ENCODE data around the gene FNBP1.

- TF ChIP-seq POLR2AphosphoS5 (IDR thresholded peaks at IDR 0.05; ENCODE audit: borderline replicate concordance, low read depth, low read length) (no peak), EZH2 (IDR thresholded peaks at IDR 0.05) (no peak)
These were observed 176.4 kb downstream of the FNBP1 start for GRCh38 chr9:129866394-129867135.

Data from SK-N-MC (cell line).